Loucy (cell line): ENCODE measurements around the gene E4F1.

Source experiments
- H2AFZ ChIP-seq: fragments of 200-600 bp; sonication (generic); 2 replicates; pipeline ENCODE4 v1.6.0; 2016; ENCODE audit warnings: antibody characterized with exemption, mild to moderate bottlenecking, low read length, moderate library complexity
- H3F3A ChIP-seq: fragments of 200-600 bp; 2 replicates; pipeline ENCODE4 v1.6.0; 2016; ENCODE audit warnings: antibody characterized with exemption, low read depth, mild to moderate bottlenecking
- H3K27me3 ChIP-seq: fragments of 200-600 bp; sonication (generic); 2 replicates; pipeline ENCODE4 v1.6.1; 2014; ENCODE audit warnings: low read length, mild to moderate bottlenecking; ENCODE audit not compliant: insufficient read depth, poor library complexity, severe bottlenecking
- H3K36me3 ChIP-seq: fragments of 200-600 bp; sonication (generic); 2 replicates; pipeline ENCODE4 v1.6.1; 2016; ENCODE audit warnings: low read length; ENCODE audit not compliant: insufficient read depth
- H3K4me1 ChIP-seq: fragments of 200-600 bp; sonication (generic); 2 replicates; pipeline ENCODE4 v1.5.1; 2014; ENCODE audit warnings: low read length, mild to moderate bottlenecking; ENCODE audit not compliant: insufficient read depth, poor library complexity, severe bottlenecking
- H3K4me2 ChIP-seq: fragments of 200-600 bp; sonication (generic); 2 replicates; pipeline ENCODE4 v1.6.0; 2014; ENCODE audit warnings: antibody characterized with exemption, low read length, low read depth, mild to moderate bottlenecking; ENCODE audit not compliant: poor library complexity, severe bottlenecking
- H3K4me3 ChIP-seq: fragments of 200-600 bp; sonication (generic); 2 replicates; pipeline ENCODE4 v1.5.1; 2014; ENCODE audit warnings: low read length, mild to moderate bottlenecking, mixed read lengths; ENCODE audit not compliant: poor library complexity, severe bottlenecking
- H3K79me2 ChIP-seq: fragments of 200-600 bp; sonication (generic); 2 replicates; pipeline ENCODE4 v1.6.1; 2014; ENCODE audit warnings: low read length; ENCODE audit not compliant: insufficient read depth
- H3K9ac ChIP-seq: fragments of 200-600 bp; sonication (generic); 2 replicates; pipeline ENCODE4 v1.6.0; 2014; ENCODE audit warnings: mild to moderate bottlenecking, low read depth, low read length, moderate library complexity; ENCODE audit not compliant: poor library complexity, severe bottlenecking
- H3K9me2 ChIP-seq: fragments of 200-600 bp; sonication (generic); replicated peaks from 2 replicates; pipeline ENCODE4 v1.6.1; 2016; ENCODE audit warnings: low read depth, low read length, mixed read lengths
- H3K9me3 ChIP-seq: fragments of 200-600 bp; sonication (generic); 2 replicates; pipeline ENCODE4 v1.6.1; 2014; ENCODE audit warnings: mild to moderate bottlenecking, antibody characterized with exemption, low read length, low read depth; ENCODE audit not compliant: insufficient read depth
- H4K20me1 ChIP-seq: fragments of 200-600 bp; sonication (generic); 2 replicates; pipeline ENCODE4 v1.6.0; 2014; ENCODE audit warnings: antibody characterized with exemption, low read length, mild to moderate bottlenecking; ENCODE audit not compliant: insufficient read depth, poor library complexity, severe bottlenecking
- EZH2phosphoT487 ChIP-seq: fragments of 200-600 bp; IDR thresholded peaks from 2 replicates; pipeline ENCODE4 v1.6.1; 2018; ENCODE audit warnings: antibody characterized with exemption, mild to moderate bottlenecking, moderate library complexity, borderline replicate concordance
- TF ChIP-seq, protein P1 (sequence below): fragments of 200-600 bp; sonication (generic); conservative IDR thresholded peaks from 2 replicates; pipeline ENCODE4 v1.5.1; 2014; ENCODE audit warnings: mild to moderate bottlenecking, antibody characterized with exemption, low read length

E4F1 gene

DNA sequence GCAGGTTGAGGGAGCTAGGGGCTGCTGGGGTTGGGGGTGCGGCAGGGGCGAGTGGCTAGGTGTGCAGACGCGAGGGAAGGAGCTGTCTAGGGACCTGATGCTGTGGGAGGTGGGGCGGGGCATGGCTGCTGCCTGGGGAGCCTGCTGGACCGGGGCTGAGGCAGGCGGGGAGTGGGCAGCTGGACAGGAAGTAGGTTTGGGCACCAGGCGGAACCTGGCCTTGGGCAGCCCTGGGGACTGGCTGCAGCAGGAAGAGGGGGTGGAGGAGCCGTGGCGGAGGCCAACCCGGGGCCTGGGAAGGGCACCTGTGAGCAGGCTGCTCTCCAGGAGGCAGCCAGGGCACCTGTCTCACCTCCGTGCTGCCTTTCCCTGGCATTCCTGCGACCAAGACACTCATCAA is 7.0 kb downstream of the E4F1 start:
- Histone ChIP-seq H3K4me1 (no peaks in the 10 kb centered on the region), H3K36me3 (no peaks in the 10 kb centered on the region; the same call in 1 of the 2 replicates), H4K20me1 (no peaks in the 10 kb centered on the region)

DNA sequence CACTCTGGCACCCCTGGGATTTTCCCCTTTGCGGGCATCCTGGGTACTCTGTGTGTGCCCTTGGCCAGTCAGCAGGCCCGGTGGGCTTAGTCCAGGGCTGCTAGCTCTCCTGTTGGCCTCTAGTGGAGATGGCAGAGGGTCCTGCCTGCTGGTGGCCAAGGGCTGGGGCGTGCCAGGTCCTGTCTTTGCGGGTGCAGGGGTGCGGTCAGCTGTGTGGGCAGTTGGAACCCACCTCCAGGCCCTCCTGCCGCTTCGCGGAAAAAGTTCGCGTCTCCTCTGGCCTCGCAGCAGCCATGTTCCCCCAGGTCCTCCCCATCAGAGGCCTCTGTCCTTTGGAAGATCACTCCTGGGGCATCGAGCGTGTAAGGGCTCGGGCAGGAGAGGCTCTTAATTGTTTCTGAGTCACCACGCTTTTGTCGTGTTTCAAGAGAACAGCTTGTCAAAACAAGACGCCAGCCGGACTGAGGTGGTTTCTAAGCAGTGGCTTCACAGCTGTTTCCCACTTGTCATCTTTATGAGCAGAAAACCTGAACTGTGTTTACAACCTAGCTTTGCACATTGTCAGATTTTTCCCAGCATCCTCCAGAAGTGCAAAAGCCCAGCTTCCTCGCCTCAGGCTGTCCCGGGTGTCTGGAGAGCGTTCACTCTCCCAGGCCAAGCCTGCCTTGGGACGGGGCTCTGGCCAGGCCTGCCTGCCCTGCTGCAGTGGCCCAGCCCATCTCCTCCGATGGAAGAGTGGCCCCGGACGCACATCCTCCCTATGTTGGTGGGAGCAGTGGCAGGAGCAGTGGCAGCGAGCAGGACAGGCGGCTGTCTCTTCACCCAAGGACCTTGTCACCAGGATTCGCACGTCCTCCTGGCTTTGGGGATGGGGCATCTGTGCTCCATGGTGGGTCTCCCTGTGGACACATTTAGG is 7.9 kb downstream of the E4F1 start:
- Histone ChIP-seq H3K4me3 (no peak overlapping the region), H3K4me2 (no peak overlapping the region), H3K9me3 (no peaks in the 10 kb centered on the region), H2AFZ (no peak overlapping the region), H3K79me2 (peaks cover 13% of the 10 kb centered on the region; the same call in 1 of the 2 replicates), H4K20me1 (no peaks in the 10 kb centered on the region), H3K9ac (no peak overlapping the region), H3F3A (no peaks in the 10 kb centered on the region), H3K36me3 (no peaks in the 10 kb centered on the region; the same call in 1 of the 2 replicates), H3K27me3 (no peaks in the 10 kb centered on the region), H3K4me1 (no peaks in the 10 kb centered on the region), H3K9me2 (no peaks in the 10 kb centered on the region)
- no peak for TF ChIP-seq EZH2phosphoT487
- TF ChIP-seq, protein P1, sequence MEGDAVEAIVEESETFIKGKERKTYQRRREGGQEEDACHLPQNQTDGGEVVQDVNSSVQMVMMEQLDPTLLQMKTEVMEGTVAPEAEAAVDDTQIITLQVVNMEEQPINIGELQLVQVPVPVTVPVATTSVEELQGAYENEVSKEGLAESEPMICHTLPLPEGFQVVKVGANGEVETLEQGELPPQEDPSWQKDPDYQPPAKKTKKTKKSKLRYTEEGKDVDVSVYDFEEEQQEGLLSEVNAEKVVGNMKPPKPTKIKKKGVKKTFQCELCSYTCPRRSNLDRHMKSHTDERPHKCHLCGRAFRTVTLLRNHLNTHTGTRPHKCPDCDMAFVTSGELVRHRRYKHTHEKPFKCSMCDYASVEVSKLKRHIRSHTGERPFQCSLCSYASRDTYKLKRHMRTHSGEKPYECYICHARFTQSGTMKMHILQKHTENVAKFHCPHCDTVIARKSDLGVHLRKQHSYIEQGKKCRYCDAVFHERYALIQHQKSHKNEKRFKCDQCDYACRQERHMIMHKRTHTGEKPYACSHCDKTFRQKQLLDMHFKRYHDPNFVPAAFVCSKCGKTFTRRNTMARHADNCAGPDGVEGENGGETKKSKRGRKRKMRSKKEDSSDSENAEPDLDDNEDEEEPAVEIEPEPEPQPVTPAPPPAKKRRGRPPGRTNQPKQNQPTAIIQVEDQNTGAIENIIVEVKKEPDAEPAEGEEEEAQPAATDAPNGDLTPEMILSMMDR = no peak

More for the DNA sequence above, 7.0 kb downstream of the E4F1 start:
- Histone ChIP-seq H3F3A (no peaks in the 10 kb centered on the region), H3K27me3 (no peaks in the 10 kb centered on the region), H3K9me3 (no peaks in the 10 kb centered on the region), H3K79me2 (peaks cover 21% of the 10 kb centered on the region; the same call in 1 of the 2 replicates), H2AFZ (no peak overlapping the region), H3K4me3 (no peak overlapping the region), H3K4me2 (no peak overlapping the region), H3K9me2 (no peaks in the 10 kb centered on the region), H3K9ac (no peak overlapping the region)
- TF ChIP-seq EZH2phosphoT487 = no peak
- TF ChIP-seq, protein P1 = no peak

DNA sequence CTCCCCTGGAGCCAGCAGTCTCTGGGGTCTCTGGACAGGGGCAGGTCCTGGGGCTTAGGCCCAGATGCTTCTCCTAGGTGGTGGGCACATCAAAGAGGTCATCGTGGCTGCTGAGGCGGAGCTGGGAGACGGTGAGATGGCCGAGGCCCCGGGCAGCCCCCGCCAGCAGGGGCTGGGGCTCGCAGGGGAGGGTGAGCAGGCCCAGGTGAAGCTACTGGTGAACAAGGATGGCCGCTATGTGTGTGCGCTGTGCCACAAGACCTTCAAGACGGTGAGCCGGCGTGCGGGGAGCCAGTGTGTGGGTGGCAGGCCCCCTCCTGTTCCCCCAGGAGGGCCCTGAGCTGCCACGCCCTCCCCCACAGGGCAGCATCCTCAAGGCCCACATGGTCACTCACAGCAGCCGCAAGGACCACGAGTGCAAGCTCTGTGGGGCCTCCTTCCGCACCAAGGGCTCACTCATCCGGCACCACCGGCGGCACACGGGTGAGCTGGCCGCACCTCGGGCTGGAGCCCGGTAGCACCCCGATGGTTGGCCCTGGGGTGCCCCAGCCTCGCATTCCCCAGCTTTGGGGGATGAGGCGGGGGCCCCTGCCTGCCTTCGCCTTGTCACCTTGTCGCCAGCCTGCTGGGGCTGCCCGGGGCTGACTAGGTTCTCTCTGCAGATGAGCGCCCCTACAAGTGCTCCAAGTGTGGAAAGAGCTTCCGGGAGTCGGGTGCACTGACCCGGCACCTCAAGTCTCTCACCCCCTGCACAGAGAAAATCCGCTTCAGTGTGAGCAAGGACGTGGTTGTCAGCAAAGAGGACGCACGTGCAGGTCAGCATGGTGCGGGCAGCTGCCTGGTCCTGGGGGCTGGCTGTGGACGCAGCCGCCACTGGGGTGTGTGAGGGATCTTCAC is 9.0 kb downstream of the E4F1 start:
- TF ChIP-seq, protein P1 = no peak
- no peak for TF ChIP-seq EZH2phosphoT487
- H3K36me3 ChIP-seq = no peaks in the 10 kb centered on the region; the same call in 1 of the 2 replicates
- no peaks in the 10 kb centered on the region for H3K27me3 ChIP-seq
- no peak overlapping the region for H3K4me3 ChIP-seq
- H2AFZ ChIP-seq = no peak overlapping the region
- H3K4me2 ChIP-seq = no peak overlapping the region
- peaks cover 5% of the 10 kb centered on the region; the same call in 1 of the 2 replicates for H3K79me2 ChIP-seq
- H3K4me1 ChIP-seq = no peaks in the 10 kb centered on the region
- H3K9me2 ChIP-seq = no peaks in the 10 kb centered on the region
- no peaks in the 10 kb centered on the region for H3K9me3 ChIP-seq
- H4K20me1 ChIP-seq = no peaks in the 10 kb centered on the region
- H3K9ac ChIP-seq = no peak overlapping the region
- H3F3A ChIP-seq = no peaks in the 10 kb centered on the region
